VCaP (cell line): ENCODE data around the gene F13A1.

Experiments
- H3K27ac ChIP-seq: fragments of 450-650 bp; 2 replicates; pipeline ENCODE4 v1.5.1; 2017
- CTCF ChIP-seq: fragments of 450-650 bp; conservative IDR thresholded peaks from 2 replicates; pipeline ENCODE4 v1.5.1; 2017; ENCODE audit warnings: mild to moderate bottlenecking, moderate library complexity

F13A1 gene

DNA sequence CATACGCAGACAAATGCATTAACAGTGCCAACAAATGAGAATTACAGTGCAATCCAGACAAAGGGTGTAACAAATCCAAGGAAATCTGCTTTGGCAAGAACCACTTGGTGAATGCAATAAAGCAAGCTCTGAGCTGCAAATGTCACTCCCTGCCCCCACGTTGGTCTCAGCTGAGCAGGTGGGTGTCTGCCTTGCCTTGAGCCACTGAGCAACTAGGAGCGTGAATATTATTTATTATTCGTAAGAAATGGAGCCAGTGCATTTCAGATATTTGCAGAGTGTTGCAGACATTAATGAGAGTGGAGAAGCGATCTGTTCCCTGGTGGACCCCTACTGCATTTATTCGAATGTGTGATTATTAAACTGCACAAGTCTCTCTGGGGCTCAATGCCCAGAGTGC is 36.6 kb upstream of the F13A1 start:
- H3K27ac ChIP-seq = no peak overlapping the region
- TF ChIP-seq CTCF = no peak

DNA sequence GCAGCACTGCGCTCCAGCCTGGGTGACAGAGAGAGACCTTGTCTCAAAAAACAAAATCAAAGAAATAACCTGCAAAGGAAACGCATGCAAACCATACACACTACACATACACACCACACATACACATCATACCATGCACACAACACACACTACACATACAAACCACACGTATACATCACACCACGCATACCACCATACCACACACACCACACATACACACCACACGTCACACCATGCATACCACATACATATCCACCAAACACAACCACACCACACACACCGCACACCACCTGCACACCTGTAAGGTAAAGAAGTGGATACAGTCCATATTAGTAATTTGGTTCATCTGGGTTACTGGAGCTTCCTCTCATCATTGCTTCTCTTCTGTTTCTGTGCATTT is 32.3 kb upstream of the F13A1 start:
- H3K27ac ChIP-seq = no peak overlapping the region
- TF ChIP-seq CTCF = no peak

DNA sequence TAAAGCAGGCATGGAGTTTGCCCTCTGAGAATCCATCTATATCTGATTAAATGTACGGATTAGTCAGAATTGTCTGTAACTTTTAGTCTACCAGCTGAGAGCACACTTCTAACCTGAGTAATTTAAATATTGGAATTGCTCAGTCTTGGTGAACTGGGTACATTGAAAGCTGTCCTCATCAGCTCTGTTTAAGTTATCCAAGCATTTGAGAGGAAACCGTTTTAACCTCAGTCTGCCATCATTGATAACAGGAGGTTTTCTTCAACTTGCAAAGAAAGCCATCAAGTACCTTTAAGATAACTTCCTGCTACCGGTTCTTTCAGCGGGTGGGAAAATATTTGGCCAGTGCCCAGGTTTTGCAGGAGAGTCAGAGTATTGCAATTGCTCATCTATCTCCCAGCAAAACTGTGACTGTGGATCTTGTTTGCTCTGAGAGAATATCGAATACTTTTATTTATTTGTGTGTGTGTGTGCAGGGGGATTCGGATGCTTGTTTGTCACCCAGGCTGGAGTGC is 31.1 kb upstream of the F13A1 start:
- H3K27ac ChIP-seq = no peak overlapping the region
- TF ChIP-seq CTCF = no peak

GRCh38 chr6:6350696-6351095 is 30.2 kb upstream of the F13A1 start:
- no peak for TF ChIP-seq CTCF

DNA sequence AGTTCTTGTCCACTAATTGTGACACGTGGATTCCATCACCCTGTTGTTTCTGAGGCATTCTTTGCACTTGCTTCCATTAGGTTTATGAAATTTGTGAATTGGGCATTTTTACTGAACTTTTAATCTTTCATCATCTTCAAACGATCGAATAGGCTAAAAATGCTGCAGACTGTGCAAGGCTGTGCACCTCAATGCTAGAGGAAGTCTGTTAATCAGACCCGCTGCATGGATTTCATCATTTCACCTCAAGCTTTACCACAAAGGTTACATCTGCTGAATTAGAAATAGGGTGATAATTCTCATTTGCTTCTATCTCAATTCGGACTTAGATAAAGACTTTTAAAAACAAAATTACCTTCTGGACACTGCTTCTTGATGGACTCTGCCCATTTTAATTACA is 27.8 kb upstream of the F13A1 start:
- no peak for TF ChIP-seq CTCF
- no peak overlapping the region for H3K27ac ChIP-seq

More at GRCh38 chr6:6350696-6351095, 30.2 kb upstream of the F13A1 start:
- no peak overlapping the region for H3K27ac ChIP-seq

GRCh38 chr6:6346427-6347023 is 26.1 kb upstream of the F13A1 start:
- TF ChIP-seq CTCF = no peak
- H3K27ac ChIP-seq = no peak overlapping the region

- H3K27ac ChIP-seq = no peak overlapping the region
- TF ChIP-seq CTCF = no peak
Observed at GRCh38 chr6:6333501-6333900, 13.0 kb upstream of the F13A1 start.
